Sciatic nerve (tissue), 2 donors: ENCODE data around the gene MEIS2. TPM values are rescaled to one million over a fixed set of nuclear protein-coding genes. Genes with fewer than 3 reads are reported as not detected.

Experiments
- ATAC-seq: fragments of 200-7000 bp; cut with Tn5 transposase; one replicate; pipeline ENCODE4 v1.9.1; 2020; ENCODE audit warnings: mild to moderate bottlenecking, moderate library complexity
- DNase-seq: peaks from one replicate; pipeline ENCODE4 v3.0.0-alpha.2; 2020; ENCODE audit warnings: low spot score
- intact Hi-C: fragments of 100-400 bp; cut with DNase I; formaldehyde crosslinking; loops from one replicate; pipeline ENCODE4 v1.14.2; 2022
- total RNA-seq: library from RNA; stranded (reverse); fragmentation: NEBNext Ultra II Directional; extraction: Animal tissue kit (Norgen Biotek cat#: 25700); gene quantifications from one replicate; pipeline ENCODE4 v1.2.1, GENCODE V29; 2021
- donor health status: DM: no; HTN: no; CAD: no.
- donor health status: DM: no; HTN: no; CAD: no.

Gene MEIS2
- total RNA-seq, 1 donor from 2014 or later, result 22.0 TPM

DNA sequence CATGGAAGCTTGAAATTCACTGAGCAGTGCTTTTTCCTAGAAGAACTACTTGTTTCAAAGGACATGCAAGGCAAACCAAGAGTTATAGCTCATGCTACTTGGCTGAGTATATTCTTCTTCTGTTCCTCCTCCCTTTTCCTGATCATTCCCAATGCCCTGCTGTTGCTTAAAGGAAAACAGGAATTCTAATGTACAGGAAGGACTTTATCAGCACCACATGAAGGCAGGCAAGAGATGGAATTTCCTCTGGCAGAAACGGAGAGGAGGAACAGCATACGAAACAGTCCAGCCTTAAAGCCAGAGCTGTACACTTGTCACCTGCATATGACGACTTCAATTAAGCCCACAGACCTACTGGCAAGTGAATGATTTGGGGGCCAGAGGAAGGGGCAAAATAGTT lies 15.7 kb downstream of the MEIS2 start:
- intact Hi-C loops, result no loop called here
- DNase-seq (no peak), ATAC-seq (no peak)

DNA sequence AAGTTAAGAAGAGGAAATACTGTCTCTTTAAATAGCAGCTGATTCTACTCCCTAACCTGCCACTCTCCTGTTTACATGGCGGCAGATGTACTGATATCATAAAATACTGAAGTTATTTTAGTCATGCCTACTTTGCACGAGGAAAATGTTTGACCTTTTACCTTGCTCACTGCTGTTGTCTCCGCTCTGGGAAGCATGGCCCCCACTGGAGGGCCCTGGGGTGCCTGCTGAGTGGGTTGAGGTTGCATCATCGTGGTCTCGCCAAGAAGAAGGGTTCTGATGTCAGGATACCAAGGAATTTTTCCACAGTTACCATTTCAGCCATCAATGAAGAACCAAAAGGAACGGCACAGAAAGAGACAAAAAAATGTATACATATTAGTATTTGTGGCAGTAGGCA lies 16.7 kb downstream of the MEIS2 start:
- no peak for ATAC-seq
- no peak for DNase-seq
- intact Hi-C loops, result no loop called here

- intact Hi-C loops, result no loop called here
- DNase-seq (no peak), ATAC-seq (no peak)
Observed at GRCh38 chr15:37081983-37082382, 18.4 kb downstream of the MEIS2 start.

DNA sequence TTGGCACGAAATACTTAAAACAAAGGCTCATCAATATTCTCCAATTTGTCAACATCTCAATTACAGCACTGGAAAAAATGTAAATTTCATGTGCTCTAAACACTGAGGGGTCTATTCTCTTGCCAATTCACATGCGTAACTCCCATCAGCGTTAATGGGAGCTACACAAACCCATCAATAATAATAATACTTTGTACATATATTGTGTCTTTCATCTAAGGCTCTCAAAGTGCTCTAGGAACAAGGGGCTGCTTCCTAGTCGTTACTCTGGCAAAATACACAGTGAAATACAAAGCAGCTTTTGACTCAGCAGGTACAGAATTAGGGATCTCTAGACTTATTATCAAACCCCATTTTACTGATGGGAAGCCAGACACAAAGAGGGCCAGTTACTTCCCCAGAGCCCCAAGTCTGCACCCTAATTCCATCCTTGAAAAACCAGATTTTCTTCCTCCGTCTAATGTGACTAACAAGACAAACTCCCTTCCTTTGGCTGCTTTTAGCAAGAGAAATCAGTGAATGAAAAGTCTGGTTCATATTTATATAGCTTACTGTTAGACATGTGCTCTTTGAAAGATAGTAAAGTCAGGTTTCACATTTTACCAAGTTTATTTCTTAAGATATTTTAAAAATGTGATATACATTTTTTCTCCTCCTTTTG lies 20.0 kb downstream of the MEIS2 start:
- DNase-seq, result no peak
- intact Hi-C loops, result no loop called here

DNA sequence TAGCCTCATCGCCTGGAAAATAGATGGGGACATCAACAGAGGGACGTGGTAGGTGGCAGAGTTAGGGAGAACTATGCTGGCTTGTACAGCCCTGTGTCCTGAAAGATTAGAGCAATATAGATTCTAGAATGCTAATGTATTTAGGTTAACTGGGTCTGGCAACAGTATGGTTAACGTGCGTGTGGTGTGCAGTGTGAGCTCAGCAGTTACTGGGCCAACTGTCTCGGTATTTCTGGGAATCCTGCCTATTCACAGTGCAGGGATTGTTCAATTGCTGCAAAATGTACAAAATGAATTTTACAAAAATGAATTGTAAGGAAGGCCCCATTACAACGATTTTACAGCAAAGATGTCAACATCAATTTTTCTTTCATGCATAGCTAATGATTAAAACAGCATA lies 20.6 kb downstream of the MEIS2 start:
- intact Hi-C loops, result no loop called here
- no peak for DNase-seq
- peak; percentile 85 for ATAC-seq

More for the DNA sequence above, 20.0 kb downstream of the MEIS2 start:
- no peak for ATAC-seq

DNA sequence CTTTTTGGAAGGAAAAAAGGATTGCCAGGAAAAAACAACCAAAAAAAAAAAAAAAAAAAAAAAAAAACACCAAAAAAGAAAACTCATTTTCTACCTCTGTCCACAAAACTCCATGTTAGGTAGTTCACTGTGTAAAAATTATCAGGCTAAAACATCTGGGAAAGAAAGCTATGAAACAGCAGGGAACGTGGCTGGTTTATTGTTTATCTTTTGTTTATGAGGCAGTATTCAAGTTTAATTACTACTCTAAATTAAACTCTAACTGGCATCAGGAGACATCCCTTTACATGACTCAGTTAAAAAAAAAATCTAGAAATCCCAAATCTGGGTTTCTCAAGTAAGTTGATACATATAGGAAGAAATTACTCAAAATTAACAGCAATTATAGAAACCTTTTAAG lies 21.8 kb downstream of the MEIS2 start:
- ATAC-seq, result no peak
- intact Hi-C loops, result no loop called here
- no peak for DNase-seq

DNA sequence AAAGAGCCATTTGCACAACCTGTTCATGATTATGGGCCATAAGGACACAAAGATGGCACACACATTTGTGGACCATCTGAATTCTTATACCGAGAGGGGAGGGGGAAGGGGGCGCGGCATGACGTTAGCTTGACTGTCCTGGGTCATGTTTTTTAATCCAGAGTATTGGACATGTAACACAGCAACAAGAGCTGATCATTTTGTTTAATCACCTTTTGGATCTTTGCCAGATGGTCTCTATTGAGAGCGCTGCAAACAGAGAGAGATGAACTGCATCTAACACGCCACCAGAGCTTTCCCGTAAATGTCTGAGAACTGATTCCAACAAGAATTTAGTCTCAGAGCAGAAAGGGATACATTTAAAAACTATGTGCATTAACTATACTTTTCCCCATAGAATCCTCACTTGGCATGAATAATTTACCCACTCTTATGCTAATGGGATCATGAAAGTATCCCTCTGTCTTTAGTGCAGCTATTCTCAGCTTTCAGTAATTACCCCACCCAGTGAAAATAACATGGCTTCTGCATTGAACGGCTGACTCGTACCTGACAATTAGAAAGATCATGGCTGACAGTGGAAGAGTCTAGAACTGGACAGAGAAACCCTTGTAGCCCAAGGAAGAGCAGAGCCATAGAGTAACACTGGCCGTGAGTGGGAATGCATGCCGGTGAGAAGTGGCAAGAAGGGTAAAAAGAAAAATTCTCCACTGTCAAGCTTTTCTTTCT lies 22.6 kb downstream of the MEIS2 start:
- no peak for ATAC-seq
- intact Hi-C loops, result no loop called here
- DNase-seq, result no peak

DNA sequence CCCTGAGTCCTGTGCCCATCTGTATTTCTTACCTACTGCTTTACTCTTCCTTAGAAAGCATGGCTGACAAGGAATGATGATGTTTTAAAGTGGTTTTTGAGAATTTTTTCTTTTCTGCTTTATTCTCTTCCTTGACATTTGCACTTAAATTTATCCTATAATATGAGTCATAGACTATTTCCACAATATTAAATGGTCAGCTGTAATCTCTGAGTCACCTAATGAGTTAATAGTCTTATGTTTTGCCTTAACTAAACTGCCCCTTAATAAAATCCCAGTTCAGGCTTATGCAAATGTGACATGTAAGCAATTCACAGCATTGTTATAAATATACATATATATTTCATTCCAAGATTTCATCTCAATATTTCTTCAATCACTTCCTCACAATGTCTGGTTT lies 23.8 kb downstream of the MEIS2 start:
- intact Hi-C loops, result no loop called here
- ATAC-seq (no peak), DNase-seq (no peak)

DNA sequence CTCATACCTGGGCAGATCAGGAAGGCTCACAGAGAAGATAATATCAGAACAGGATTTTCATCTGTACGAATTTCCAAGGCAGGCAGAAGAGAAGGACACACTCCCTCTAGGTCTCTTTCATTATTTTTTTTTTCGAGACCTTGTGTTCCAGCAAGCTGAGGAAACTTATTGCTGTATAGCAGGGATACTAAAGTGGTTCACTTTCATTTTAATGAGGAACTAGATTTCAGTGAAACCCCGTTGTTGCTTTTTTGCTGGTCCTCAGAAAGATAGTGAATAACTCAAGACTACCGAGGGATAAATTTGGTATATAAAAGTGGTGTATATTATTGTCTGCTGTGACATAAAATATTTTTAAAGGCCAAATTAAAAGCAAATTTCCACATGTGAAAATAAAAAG lies 24.6 kb downstream of the MEIS2 start:
- no peak for DNase-seq
- intact Hi-C loops, result no loop called here
- ATAC-seq, result no peak

DNA sequence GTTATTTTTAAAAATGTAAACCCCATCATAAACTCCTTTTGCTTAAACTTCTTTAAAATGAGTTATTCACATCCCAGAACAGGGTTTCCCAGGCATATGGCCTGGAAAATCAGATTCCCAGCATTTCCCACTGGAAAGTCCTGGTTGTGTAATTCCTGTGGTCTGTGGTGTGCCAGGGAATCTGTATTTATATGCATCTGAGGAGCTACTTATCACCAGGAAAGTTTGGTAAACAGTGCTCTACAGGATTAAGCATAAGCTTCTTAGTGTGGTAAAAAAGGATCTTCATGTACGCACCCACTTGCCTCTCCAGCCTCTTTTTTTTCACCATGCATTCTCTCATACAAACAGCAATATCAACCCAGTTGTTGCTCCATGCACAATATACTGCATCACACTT lies 28.2 kb downstream of the MEIS2 start:
- ATAC-seq (no peak), DNase-seq (no peak)
- intact Hi-C loops, result no loop called here

- no peak for DNase-seq
- intact Hi-C loops, result no loop called here
- ATAC-seq, result no peak
Observed at GRCh38 chr15:37071134-37071533, 29.2 kb downstream of the MEIS2 start.

DNA sequence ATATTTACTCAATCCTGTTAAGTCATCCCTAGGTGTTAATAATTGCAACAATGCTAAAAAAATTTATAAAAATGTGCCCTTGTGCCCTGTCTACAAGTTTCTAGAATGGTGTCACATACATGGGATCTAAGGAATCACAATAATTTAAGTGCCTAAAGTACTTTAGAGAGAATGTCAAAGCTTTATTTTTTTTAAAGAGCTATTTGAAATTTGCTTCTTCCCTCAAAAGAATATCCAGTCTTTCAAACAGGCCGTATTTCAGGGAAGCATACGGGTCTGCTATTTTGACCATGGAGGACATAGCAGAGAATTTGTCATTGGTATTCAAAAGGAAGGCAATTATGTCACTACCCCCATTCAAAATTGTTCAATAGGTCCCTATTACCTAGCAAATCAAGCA lies 29.7 kb downstream of the MEIS2 start:
- ATAC-seq, result no peak
- intact Hi-C loops, result no loop called here

GRCh38 chr15:37061996-37062395 lies 38.4 kb downstream of the MEIS2 start:
- no peak for DNase-seq
- no peak for ATAC-seq
- intact Hi-C loops, result no loop called here

More for the DNA sequence above, 29.7 kb downstream of the MEIS2 start:
- no peak for DNase-seq

DNA sequence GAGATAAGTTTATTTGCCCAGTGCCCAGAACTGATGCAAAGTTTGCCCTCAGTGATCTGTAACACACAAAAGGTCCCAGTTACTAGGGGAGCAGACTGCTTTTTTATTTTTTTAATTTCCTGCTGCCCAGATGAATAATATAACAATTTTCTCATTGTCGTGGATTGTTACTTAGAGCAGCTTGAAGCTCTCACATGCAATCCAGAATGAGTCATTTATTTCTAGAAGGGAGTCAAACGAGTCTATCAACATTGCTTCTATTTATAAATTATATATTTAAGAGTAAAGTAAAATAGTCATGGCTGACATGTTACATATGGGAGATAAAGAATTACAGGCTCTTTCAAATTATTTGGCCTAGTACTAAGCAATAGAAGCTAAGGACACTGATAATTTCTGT lies 41.3 kb downstream of the MEIS2 start:
- DNase-seq (no peak), ATAC-seq (peak; percentile 55)
- intact Hi-C loops, result no loop called here

GRCh38 chr15:37058316-37058985 lies 41.9 kb downstream of the MEIS2 start:
- ATAC-seq (peak; percentile 29), DNase-seq (no peak)
- intact Hi-C loops, result no loop called here

GRCh38 chr15:37057831-37058230 lies 42.5 kb downstream of the MEIS2 start:
- intact Hi-C loops, result no loop called here
- peak; percentile 10 for ATAC-seq

DNA sequence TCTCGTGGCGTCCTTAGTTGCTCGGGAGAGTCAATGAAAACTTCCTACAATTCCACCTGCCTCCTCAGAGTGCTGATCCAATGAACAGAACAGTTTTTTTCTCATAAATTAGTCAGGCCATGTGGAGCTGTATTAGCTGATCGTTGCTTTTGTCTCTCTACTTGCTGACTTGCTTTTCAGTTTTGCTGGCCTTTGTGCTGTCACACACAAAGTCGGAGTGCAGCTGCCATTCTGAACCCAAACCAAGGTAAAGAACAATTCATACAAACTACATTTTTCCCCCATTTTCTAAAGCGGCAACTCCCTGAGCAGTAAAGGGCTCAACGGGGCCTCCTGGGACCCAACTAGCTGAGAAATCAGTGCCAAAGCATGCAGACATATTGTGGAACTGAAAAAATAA lies 43.1 kb downstream of the MEIS2 start:
- ATAC-seq, result no peak
- no peak for DNase-seq
- intact Hi-C loops, result no loop called here

More at GRCh38 chr15:37057831-37058230, 42.5 kb downstream of the MEIS2 start:
- DNase-seq, result no peak

DNA sequence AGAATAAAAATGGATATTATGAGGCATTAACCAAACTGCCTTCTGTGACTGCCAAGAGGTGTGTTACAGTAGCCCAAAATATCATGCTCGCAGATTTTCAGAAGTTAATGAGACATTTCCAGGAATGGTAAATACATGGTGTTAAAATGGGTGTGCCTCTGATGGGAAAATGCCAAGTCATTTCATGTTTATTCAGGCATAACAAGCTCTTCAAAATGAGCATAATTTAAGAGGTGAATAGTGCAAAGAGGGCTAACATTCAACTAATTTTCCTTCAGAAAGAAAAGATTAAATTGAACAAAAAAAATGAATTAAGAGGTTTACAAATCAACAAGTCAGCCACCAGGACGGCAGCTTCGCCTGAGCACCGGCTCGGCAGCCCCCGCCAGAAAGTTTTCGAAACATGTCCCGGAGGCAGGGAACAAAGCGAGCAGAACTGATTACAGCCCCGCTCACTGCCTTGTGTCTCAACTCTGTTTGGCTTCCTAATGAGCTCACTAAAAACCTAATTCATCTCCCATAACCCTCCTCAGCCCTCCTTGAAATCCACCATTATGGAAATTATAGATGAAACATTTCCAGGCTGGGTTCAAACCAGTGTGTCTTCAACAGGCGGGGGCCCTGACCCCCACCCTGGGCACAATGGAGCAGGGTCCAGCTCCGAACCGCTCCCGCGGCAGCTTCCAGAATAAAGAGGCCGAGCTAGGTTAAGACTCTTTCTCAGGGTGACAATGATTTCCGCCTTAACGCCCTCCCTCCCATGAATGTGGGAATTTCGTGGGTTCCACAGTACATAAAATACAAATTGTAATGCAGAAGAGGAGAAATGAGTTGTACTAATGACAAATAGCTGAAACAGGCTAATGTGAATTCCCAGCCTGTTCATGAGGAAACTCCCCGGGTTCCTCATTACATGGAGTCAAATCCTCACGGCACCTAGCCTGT lies 43.9 kb downstream of the MEIS2 start:
- DNase-seq, result no peak
- intact Hi-C loops, result no loop called here
- peak; percentile 63 for ATAC-seq

DNA sequence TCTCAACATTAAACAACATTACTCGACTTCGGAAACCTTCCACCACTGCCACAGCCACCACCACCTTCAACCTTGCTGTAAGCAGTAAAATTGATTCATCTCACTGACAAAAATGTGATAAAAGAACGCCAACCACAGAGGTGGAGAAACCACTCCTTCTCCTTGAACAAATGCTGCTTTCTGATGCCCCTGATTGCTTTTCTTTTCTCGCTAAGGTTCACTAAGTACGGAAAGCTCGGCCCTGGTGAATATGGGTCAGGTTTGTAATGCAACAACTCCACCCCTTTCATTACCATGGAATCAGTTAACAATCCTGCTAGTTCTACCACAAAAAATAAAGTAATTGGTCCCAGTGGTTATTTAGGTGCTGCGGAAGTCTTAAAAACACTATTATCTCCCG lies 44.9 kb downstream of the MEIS2 start:
- ATAC-seq, result no peak
- no peak for DNase-seq
- intact Hi-C loops, result no loop called here
